Measurements from ENCODE around the gene RPS26.
"Not testable (repeated sequence)": the region's sequence is repeated elsewhere in the genome, so short reads cannot be mapped to it uniquely, and the experiment has no call there.

Gene RPS26

GRCh38 chr12:56041552-56042429, at the start of gene RPS26:
TSS of gene RPS26 (plus strand) at chr12:56041918. CDS start at chr12:56042167, 249 bp downstream.
- DNase-seq (ENCODE audit: low spot score), result peak; percentile 96

- DNase-seq (ENCODE audit: low spot score), result no peak
Measured at GRCh38 chr12:55993230-55993853, 48.4 kb upstream of the RPS26 start.

DNA sequence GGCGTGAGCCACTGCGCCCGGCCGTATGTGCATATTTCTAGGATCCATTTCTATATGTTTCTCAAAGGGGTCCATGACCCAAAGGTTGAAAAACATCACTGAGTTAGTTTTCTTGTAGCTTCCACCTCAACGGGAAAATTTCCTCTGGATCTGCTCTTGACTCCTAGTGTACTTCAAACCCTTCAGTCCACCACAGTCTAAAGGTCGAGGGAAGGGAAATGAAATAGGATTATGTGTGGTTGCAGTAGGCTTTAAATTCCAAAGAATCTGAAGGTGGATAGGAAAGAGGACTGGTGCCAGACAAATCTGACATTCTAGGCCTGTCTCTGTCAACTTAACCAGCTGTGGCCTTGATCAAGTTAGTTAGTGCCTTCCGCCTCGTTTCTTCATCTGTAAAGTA, 46.4 kb upstream of the RPS26 start:
- no peak for DNase-seq (ENCODE audit: low spot score)

DNA sequence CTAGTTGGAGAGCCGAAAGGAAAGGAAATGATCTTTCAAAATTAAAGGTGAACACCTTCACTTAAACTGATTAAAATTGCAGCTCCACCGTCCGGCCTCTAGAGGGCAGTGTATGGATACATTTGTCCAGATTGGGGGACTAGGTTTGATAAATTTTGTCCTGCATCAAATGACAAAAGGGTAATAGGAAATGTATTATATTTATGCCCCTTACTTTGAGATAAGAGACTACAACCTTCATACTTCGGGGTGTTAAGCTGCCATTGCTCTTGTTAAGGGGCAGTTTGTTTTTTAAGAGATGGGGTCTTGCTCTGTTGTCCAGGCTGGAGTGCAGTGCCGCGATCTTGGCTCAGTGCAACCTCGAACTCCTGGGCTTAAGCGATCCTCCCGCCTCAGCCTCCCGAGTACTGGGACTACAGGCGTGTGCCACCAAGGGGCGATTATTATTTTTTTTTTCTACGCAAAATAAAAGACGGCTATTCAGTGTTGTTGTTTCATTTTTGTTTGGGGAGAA, 45.5 kb upstream of the RPS26 start:
- DNase-seq (ENCODE audit: low spot score), result peak; percentile 80

DNA sequence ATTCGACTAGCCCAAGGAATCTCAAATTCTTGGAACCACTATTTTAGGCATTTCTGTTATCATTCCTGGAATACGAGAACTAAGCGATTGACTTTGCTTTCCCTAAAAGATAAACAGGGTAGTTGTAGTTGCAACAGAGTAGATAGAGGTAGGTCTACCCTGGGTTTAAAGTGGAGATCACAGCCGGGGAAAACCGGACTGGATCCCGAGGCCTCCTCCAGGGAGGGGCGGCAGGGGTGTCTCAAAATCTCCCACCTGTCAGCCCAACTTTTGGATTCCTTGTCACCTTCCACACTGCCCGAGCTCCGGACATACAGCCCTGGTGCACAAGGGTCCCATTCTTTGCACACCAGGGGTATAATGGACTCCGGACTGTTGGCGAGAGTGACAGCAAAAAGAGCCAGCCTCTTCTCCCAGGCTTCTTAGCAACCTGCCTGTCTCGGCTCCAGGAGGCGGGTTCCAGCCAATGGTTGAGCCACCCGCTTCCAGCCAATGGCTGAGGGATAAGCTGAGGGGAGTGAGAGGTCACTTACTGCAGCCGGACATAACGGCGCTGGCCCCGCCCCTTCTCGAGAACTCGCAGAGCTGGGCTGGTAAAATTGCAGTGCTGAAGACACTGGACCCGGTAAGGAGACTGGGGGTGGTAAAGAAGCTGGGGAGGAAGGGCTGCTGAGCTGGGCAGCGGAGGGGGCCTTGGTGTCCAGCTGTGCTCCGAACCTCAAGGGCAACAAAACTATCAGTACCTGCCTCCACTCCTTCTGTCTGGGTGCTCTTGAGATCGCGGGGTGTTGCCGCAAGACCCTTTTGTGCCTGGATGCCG, 44.8 kb upstream of the RPS26 start, which contains the start of gene SUOX:
Gene SUOX (plus strand): TSS at position 562 of the 820 bp plus-strand sequence. CDS start 4,946 bp downstream, outside the sequence.
- DNase-seq (ENCODE audit: low spot score), result peak; percentile 55

DNA sequence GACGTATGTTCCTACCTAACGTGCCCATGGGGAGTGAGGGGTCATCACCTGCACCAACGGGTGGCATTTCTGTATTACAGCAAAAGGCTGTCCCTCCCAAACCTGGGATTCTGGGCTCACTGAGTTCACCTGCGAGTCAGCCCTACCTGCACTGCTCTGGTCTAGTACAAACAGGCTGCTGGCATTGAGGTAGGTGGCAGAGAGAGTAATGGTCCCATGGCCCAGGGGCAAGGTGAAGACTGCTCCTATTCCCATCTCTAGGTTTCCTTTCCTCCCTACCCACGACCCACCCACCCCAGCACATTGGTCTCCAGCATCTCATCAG, 44.2 kb upstream of the RPS26 start:
- DNase-seq (ENCODE audit: low spot score), result no peak

DNA sequence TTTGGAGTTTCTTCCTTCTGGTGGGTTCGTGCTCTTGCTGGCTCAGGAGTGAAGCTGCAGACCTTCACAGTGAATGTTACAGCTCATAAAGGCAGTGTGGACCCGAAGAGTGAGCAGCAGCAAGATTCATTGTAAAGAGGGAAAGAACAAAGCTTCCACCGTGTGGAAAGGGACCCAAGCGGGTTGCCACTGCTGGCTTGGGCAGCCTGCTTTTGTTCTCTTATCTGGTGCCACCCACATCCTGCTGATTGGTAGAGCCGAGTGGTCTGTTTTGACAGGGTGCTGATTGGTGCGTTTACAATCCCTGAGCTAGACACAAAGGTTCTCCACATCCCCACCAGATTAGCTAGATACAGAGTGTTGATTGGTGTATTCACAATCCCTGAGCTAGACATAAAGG, 42.2 kb upstream of the RPS26 start:
- peak; percentile 9 for DNase-seq (ENCODE audit: low spot score)

DNA sequence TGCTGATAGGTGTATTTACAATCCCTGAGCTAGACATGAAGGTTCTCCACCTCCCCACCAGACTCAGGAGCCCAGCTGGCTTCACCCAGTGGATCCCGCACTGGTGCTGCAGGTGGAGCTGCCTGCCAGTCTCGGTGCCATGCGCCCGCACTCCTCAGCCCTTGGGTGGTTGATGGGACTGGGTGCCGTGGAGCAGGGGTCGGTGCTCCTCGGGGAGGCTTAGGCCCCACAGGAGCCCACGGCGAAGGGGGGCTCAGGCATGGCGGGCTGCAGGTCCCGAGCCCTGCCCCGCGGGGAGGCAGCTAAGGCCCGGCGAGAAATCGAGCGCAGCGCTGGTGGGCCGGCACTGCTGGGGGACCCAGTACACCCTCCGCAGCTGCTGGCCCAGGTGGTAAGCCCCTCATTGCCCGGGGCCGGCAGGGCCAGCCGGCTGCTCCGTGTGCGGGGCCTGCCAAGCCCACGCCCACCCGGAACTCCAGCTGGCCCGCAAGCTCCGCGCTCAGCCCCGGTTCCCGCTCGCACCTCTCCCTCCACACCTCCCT, 41.6 kb upstream of the RPS26 start:
- not testable (repeated sequence) for DNase-seq (ENCODE audit: low spot score)

DNA sequence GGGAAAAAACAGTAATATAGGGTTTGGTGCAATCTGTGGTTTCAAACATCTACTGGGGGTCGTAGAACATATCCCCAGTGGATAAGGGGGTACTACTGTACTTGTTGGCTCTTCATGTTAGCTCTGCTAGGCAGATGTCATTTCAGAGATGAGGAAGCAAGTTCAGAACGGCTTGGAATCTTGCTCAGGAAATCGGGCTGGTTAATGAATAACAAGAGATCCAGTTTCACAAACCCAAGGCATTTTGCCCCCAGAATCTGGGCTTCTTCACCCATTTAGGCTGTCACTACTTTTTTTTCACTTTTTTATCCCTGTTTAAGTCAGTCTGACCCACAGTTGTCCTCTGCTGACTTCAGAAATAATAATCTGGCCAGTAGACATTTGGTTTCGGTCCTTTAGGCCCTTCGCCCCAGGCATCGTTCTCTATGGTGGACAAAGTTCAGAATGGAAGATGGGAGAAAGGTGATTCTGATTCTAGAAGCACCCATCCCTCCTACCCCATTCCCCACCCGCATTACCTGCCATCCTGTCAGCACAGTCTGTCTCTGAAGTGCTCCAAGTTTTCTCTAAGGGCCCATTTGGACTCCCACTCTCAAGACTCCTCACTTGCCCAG, 40.1 kb upstream of the RPS26 start:
- no peak for DNase-seq (ENCODE audit: low spot score)

DNA sequence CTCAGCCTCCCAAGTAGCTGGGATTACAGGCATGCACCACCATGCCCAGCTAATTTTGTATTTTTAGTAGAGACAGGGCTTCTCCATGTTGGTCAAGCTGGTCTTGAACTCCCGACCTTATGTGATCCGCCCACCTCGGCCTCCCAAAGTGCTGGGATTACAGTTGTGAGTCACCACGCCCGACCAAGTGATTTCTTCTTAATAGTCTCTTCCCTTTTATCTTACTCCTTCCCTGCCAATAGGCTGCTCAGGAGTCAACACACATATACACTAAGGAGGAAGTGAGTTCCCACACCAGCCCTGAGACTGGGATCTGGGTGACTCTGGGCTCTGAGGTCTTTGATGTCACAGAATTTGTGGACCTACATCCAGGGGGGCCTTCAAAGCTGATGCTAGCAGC, 38.3 kb upstream of the RPS26 start:
- DNase-seq (ENCODE audit: low spot score), result not testable (repeated sequence)

DNA sequence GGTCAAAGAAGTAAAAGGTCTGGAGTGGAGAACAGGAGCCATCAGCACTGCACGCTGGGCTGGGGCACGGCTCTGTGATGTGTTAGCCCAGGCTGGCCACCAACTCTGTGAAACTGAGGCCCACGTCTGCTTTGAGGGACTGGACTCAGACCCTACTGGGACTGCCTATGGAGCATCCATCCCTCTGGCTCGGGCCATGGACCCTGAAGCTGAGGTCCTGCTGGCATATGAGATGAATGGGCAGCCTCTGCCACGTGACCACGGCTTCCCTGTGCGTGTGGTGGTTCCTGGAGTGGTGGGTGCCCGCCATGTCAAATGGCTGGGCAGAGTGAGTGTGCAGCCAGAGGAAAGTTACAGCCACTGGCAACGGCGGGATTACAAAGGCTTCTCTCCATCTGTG, 37.5 kb upstream of the RPS26 start:
- DNase-seq (ENCODE audit: low spot score), result no peak

DNA sequence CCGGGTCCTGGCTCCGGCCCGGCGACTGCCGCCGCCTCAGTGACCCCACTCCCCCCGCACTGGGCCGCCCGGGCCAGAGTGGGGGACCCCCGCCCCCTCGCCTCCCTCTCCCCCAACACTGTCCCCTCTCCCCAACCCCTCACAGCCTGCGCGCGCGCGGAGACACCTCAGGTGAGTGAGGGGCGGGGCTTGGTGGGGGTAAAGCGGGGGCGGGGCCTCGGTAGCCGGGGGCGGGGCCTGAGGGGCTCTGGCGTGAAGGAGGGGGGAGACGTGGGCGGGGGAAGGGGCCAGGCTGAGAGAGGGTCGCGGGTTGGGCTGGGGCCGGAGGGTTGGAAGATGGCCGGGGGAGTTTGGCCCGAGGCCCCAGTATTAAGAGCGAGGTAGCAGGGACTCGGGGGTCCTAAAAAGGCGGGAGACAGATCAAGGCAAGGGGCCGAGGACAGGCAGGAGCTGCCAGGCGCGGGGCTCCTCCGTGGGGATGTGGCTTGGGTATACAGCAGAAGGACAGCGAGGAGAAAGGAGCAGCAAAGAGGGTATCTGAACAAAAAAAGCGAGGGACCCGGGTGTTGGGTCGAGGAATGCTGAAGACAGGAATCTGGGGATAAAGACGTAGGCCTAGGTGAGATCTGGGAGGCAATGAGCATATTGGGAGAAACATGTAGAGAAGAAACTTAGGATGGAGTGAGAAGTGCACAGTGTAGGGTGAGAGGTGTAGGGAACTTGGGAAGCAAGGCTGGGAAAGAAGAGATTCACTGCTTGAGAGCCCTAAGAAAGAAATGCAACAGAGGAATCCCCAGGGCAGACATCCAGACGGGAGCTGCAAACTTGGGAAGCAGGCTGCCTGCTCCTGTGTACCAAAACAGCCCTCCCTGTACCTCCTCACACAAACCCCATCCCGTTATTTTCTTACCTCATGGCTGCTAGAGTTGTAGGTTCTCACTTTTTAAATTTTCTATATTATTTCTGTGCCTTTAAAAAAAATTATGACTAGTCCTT, 33.9 kb upstream of the RPS26 start:
- peak; percentile 50 for DNase-seq (ENCODE audit: low spot score)

- no peak for DNase-seq (ENCODE audit: low spot score)
Measured at GRCh38 chr12:56010111-56010570, 31.6 kb upstream of the RPS26 start.

GRCh38 chr12:56011509-56012090, 30.1 kb upstream of the RPS26 start:
- no peak for DNase-seq (ENCODE audit: low spot score)

- no peak for DNase-seq (ENCODE audit: low spot score)
Measured at GRCh38 chr12:56013482-56013881, 28.2 kb upstream of the RPS26 start.

- DNase-seq (ENCODE audit: low spot score), result no peak
Measured at GRCh38 chr12:56014205-56014604, 27.5 kb upstream of the RPS26 start.

- DNase-seq (ENCODE audit: low spot score), result no peak
Measured at GRCh38 chr12:56017181-56017580, 24.5 kb upstream of the RPS26 start.

GRCh38 chr12:56018356-56018755, 23.4 kb upstream of the RPS26 start:
- DNase-seq (ENCODE audit: low spot score), result no peak

DNA sequence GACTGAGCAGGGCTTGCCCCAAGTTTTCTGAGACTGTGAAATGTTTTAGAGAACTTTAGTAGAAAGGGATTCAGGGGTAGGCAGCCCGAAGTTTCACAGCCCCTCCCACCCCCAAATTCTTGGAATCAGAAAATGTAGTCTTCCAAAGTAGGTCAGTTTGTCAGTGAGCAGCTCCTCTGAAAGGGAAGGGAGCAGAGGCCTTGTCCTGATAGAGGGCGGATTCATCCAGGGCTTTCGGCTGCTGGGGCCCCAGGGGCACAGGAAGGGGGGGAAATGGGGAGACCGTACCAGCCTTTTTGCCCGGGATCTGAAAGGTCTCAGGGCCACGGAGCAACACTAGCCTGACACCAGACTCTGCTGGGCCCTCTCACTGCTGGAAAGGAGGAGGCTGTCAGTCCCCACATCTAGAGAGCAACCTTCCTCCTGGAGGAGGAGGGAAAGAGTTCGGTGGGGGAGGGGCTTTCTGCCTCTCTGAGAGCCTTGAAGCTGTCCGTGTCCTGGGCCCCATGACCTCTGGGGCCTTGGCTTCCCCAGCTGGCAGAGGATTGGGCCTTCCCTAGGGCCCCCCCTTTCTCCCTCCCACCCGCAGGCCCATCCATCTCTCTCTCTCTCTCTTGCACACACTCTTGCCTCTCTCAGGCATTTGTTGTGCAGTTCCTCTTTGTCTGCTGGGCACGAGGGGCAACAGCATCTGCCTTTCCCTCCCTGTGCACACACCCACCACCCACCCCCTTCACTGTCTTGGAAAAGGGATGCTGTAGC, 21.1 kb upstream of the RPS26 start, which contains the start of gene IKZF4:
Gene IKZF4 (plus strand): TSS at position 621 of the 762 bp plus-strand sequence. CDS start 451 bp downstream, outside the sequence.
- no peak for DNase-seq (ENCODE audit: low spot score)

Data from activated CD4-positive, alpha-beta T cell treated with anti-CD3 and anti-CD28 coated beads, Interleukin-2, Interleukin-4, amounts not matched to agents 100 ng/mL and 50 ng/mL, durations not matched to agents 16 hours and 8 hours (primary cell).